Naive thymus-derived CD8-positive, alpha-beta T cell (primary cell): Measurements from ENCODE around the gene TMEM200A. TPM values are rescaled to one million over a fixed set of nuclear protein-coding genes. Genes with fewer than 3 reads are reported as not detected.

ENCODE experiments used
- ATAC-seq, 2 donors: fragments of 150-1000 bp; cut with Tn5 transposase in 1 of 2; sonication (Bioruptor Pico), chemical (Tn5 transposase) in 1 of 2; 1 replicate in 1 of 2; 2 replicates in 1 of 2; pipeline ENCODE4 v1.10.0; 2021; ENCODE audit warnings: mild to moderate bottlenecking in 2 of 2, moderate library complexity in 2 of 2
- POLR2A ChIA-PET: fragments of 350-600 bp; sonication (Branson Sonifier 250); formaldehyde crosslinking; loops from one replicate; lab custom pipeline; 2021; ENCODE audit warnings: antibody characterized with exemption; lab: Charles Lee
- DNase-seq, 10 donors: peaks; one replicate each; pipeline versions ENCODE4 v3.0.0 to v3.0.0-alpha.2; 2020 to 2022
- H3K27ac Mint-ChIP-seq, 10 donors: one replicate each; pipeline ENCODE4 v1.8.0; 2020 to 2022; ENCODE audit warnings: mild to moderate bottlenecking in 10 of 10, mixed read lengths in 10 of 10, moderate library complexity in 4 of 10, inconsistent platforms in 1 of 10
- H3K27me3 Mint-ChIP-seq, 5 donors: one replicate each; pipeline ENCODE4 v1.8.0; 2021 to 2022; ENCODE audit warnings: mixed read lengths in 5 of 5
- H3K36me3 Mint-ChIP-seq, 3 donors: one replicate each; pipeline ENCODE4 v1.8.0; 2020 to 2022; ENCODE audit warnings: mixed read lengths in 3 of 3, mild to moderate bottlenecking in 2 of 3, inconsistent platforms in 1 of 3
- H3K4me1 Mint-ChIP-seq, 4 donors: one replicate each; pipeline ENCODE4 v1.8.0; 2021 to 2022; ENCODE audit warnings: mixed read lengths in 4 of 4
- H3K4me3 Mint-ChIP-seq, 10 donors: one replicate each; pipeline ENCODE4 v1.8.0; 2020 to 2022; ENCODE audit warnings: mild to moderate bottlenecking in 10 of 10, mixed read lengths in 10 of 10, moderate library complexity in 6 of 10, inconsistent platforms in 1 of 10
- H3K9me3 Mint-ChIP-seq, 9 donors: one replicate each; pipeline ENCODE4 v1.8.0; 2020 to 2022; ENCODE audit warnings: mixed read lengths in 9 of 9, mild to moderate bottlenecking in 3 of 9, inconsistent platforms in 1 of 9, moderate library complexity in 1 of 9
- polyA plus RNA-seq, 3 donors: library from polyadenylated mRNA; unstranded; fragments of 300-500 nt; fragmentation: Illumina TruSeq; gene quantifications; one replicate each; pipeline ENCODE4 v1.2.3, GENCODE V29; 2021
- total RNA-seq, 8 experiments: library from RNA in 2 of 8; stranded (reverse) in 2 of 8; gene quantifications; one replicate each; pipeline ENCODE4 v1.2.3 and lab custom pipeline; 2021 to 2026

Gene TMEM200A
- total and polyA plus RNA-seq, 5 experiments from 2014 or later: 0.14 TPM; not detected in 4

GRCh38 chr6:130482645-130483390 is 117.0 kb downstream of the TMEM200A start:
- ATAC-seq (no peak), DNase-seq (no peak)
- Mint-ChIP-seq H3K36me3 (peaks cover 0 to 4% (median 0%) of the 10 kb centered on the region in 3 donors), H3K9me3 (peaks cover 0 to 12% (median 2%) of the 10 kb centered on the region in 9 donors), H3K27ac (peak overlapping the region in 1 of 10 donors; percentile 38), H3K4me1 (peaks cover 16 to 35% (median 22%) of the 10 kb centered on the region in 4 donors), H3K4me3 (peak overlapping the region in 7 of 10 donors; percentile 9 to 54 (median 41)), H3K27me3 (no peaks in the 10 kb centered on the region)
- POLR2A ChIA-PET: no interaction called here

GRCh38 chr6:130485870-130486269 is 120.1 kb downstream of the TMEM200A start:
- H3K4me3 Mint-ChIP-seq: no peak overlapping the region
- H3K27me3 Mint-ChIP-seq: no peaks in the 10 kb centered on the region
- POLR2A ChIA-PET: no interaction called here
- no peak overlapping the region for H3K27ac Mint-ChIP-seq
- ATAC-seq (no peak), DNase-seq (no peak)
- H3K9me3 Mint-ChIP-seq: peaks cover 0 to 8% (median 0%) of the 10 kb centered on the region in 9 donors
- no peaks in the 10 kb centered on the region for H3K36me3 Mint-ChIP-seq
- H3K4me1 Mint-ChIP-seq: peaks cover 19 to 35% (median 22%) of the 10 kb centered on the region in 4 donors

GRCh38 chr6:130486417-130486816 is 120.6 kb downstream of the TMEM200A start:
- ATAC-seq: no peak
- POLR2A ChIA-PET: no interaction called here
- peaks cover 0 to 8% (median 0%) of the 10 kb centered on the region in 9 donors for H3K9me3 Mint-ChIP-seq

GRCh38 chr6:130489514-130489913 is 123.7 kb downstream of the TMEM200A start:
- H3K4me1 Mint-ChIP-seq: peaks cover 0 to 8% (median 3%) of the 10 kb centered on the region in 4 donors
- H3K36me3 Mint-ChIP-seq: peaks cover 0 to 9% (median 8%) of the 10 kb centered on the region in 3 donors
- H3K9me3 Mint-ChIP-seq: peaks cover 0 to 17% (median 5%) of the 10 kb centered on the region in 9 donors
- POLR2A ChIA-PET: no interaction called here
- DNase-seq (no peak), ATAC-seq (no peak)
- H3K4me3 Mint-ChIP-seq: no peak overlapping the region
- H3K27ac Mint-ChIP-seq: peak overlapping the region in 1 of 10 donors; percentile 19
- H3K27me3 Mint-ChIP-seq: no peaks in the 10 kb centered on the region

More at GRCh38 chr6:130486417-130486816, 120.6 kb downstream of the TMEM200A start:
- Mint-ChIP-seq H3K4me3 (no peak overlapping the region), H3K27ac (no peak overlapping the region), H3K4me1 (peaks cover 19 to 35% (median 20%) of the 10 kb centered on the region in 4 donors), H3K27me3 (no peaks in the 10 kb centered on the region), H3K36me3 (no peaks in the 10 kb centered on the region)
- no peak for DNase-seq

Other genes starting within 250 kb of the TMEM200A start
- 10 to 100 TPM; 28.7 to 34.1 TPM for gene SAMD3, start 143.1 kb upstream of the TMEM200A start, total RNA-seq
- gene SAMD3, start 143.1 kb upstream of the TMEM200A start, polyA plus RNA-seq: 10 to 100 TPM; 19.2 to 91.4 (median 71.1) TPM